ENCODE measurements around the gene SPHK1. TPM values are rescaled to one million over a fixed set of nuclear protein-coding genes. Genes with fewer than 3 reads are reported as not detected.

The SPHK1 gene
- total RNA-seq, 1 donor: 47.5 TPM

DNA sequence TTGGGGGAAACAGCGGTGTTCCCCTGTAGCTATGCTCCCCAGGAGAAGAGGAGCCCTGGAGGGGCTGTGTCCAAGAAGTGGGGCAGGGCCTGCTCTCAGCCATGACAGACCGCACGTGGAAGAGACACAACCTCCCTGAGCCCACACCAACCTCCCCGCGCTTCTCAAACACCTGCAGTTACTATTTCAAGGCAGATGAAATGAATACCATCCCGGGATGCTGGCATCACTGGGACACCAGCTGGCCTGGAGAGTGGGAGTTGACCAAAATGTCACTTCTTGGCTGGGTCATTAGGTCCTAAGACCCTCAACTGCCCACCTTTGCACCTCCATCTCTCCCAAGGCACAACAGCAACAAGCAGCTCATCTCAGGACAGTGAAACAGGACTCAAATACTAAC, 32.0 kb downstream of the SPHK1 start:
- no peak for TF ChIP-seq CTCF (IDR thresholded peaks at IDR 0.05; ENCODE audit: insufficient read depth, low read depth, low read length)
- no peak for DNase-seq (ENCODE audit: low read depth)
- H3K4me3 ChIP-seq (ENCODE audit: low read depth, low read length): no peak overlapping the region

DNA sequence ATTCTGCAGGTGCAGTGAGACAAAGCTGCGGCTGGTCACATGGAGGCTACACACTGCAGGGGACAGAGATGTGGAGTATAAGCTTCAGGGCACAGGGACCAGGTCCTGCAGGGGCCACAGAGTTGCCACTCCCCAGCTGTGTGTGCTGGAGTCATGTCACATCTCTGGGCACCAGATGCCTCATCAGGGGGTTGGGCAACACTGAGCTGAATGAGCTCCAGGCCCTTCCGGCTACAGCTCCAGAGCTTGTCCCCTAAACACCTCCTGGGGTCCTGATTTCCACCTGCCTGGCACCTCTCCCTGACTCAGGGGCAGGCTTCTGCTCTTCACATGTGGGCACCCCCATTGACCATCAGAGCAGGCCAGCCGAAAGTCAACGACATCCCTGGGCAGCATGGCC, 32.5 kb downstream of the SPHK1 start:
- DNase-seq (ENCODE audit: low read depth): no peak

GRCh38 chr17:76417499-76418143, 33.2 kb downstream of the SPHK1 start:
- DNase-seq (ENCODE audit: low read depth): no peak
- TF ChIP-seq CTCF (IDR thresholded peaks at IDR 0.05; ENCODE audit: insufficient read depth, low read depth, low read length): no peak
- H3K4me3 ChIP-seq (ENCODE audit: low read depth, low read length): no peak overlapping the region

More for the DNA sequence above, 32.5 kb downstream of the SPHK1 start:
- TF ChIP-seq CTCF (IDR thresholded peaks at IDR 0.05; ENCODE audit: insufficient read depth, low read depth, low read length): no peak
- no peak overlapping the region for H3K4me3 ChIP-seq (ENCODE audit: low read depth, low read length)

DNA sequence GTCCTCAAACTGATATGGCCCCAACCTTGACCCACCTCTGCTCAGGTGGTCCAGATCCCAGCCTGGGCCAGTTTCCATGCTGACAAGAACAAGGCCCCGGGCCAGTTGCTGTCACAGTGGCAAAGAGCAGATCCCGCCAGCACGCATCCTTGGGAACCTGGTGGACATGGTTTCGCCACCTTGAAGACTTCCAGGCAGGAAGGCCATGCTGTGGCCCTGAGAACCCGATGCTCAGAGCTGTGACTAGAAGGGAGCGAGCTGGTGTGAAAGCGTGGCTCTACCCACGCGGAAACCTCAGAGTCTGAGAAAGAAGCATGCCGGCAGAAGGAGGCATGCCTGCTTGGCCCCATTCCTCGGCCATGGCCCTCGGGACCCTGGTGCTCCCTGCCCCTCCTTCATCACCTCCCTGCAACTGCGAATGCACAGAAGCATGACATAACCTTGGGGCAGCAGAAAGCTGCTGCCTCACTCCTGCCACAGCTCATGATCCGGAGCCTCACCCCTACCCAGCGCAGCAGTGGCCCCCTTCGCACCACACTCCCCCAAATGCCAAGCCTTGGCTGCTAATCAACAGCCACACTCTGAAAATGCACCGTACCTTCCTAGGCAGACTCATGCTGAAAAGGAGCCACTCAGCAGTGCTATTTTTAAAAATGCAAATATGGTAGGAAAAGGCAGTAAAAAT, 35.3 kb downstream of the SPHK1 start:
- DNase-seq (ENCODE audit: low read depth): no peak
- H3K4me3 ChIP-seq (ENCODE audit: low read depth, low read length): no peak overlapping the region
- TF ChIP-seq CTCF (IDR thresholded peaks at IDR 0.05; ENCODE audit: insufficient read depth, low read depth, low read length): no peak

- no peak overlapping the region for H3K4me3 ChIP-seq (ENCODE audit: low read depth, low read length)
- TF ChIP-seq CTCF (IDR thresholded peaks at IDR 0.05; ENCODE audit: insufficient read depth, low read depth, low read length): no peak
- no peak for DNase-seq (ENCODE audit: low read depth)
Observed at GRCh38 chr17:76420356-76421043, 36.1 kb downstream of the SPHK1 start.

DNA sequence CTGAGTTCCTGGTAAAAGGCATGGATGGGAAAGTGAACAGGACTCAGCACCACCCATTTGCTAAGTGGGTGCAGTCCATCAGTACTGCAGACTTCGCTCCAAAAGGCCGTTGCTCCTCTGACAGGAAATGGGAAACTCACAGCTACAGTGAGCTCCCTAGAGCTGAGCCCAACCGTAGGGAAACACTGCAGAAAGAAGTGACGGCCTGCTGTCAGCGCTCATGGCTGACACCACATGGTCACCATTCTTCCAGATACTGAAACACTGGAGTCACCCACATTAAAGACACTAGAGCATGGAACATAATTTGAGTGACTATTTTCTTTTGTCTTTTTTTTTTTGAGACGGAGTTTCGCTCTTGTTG, 36.6 kb downstream of the SPHK1 start:
- no peak for DNase-seq (ENCODE audit: low read depth)
- H3K4me3 ChIP-seq (ENCODE audit: low read depth, low read length): no peak overlapping the region
- no peak for TF ChIP-seq CTCF (IDR thresholded peaks at IDR 0.05; ENCODE audit: insufficient read depth, low read depth, low read length)
